Measurements from ENCODE around the gene LRRN4CL.
"Not testable (repeated sequence)": the region's sequence is repeated elsewhere in the genome, so short reads cannot be mapped to it uniquely, and the experiment has no call there.

Gene LRRN4CL

DNA sequence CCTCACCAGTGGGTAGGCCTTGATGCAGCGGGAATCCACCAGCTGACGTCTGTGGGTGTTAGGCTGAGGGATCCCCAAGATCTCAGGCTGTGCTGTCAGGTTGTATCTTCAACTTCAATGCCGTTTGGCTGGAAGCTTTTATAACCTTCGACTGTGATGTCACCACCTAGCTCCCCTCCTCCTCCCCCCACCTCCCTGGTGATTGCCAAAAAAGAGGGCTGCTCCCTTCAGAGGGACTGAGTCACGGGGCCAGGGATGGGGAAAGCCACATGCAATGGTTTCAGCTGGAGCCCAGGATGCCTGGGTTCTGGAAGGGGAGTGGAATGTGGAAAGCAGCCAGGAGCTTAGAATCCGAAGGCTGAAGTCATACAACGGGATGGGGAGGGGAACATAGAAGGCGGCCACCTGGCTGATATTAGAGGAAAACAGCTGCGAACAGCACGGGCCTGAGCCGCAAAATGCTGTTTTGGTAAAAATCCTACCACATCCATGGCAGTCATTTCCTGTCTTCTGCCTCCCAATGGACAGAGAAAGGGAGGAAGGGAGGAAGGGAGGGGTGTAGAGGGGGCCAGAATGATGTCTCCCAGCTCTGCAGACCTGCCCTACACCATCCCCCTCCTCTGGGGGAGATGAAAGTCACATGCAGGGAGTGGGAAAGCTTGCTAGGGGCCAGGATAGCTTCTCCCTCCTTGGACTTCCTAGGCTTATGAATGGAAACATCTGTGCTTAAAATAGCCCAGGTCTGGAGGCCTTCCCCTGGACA, at the start of gene LRRN4CL:
TSS of gene LRRN4CL (minus strand) at position 110 of the 763 bp plus-strand sequence. CDS start 1,022 bp downstream, outside the sequence.
- no peak for DNase-seq (ENCODE audit: low read depth)

- no peak for DNase-seq (ENCODE audit: low read depth)
Measured at GRCh38 chr11:62737196-62737595, 47.9 kb upstream of the LRRN4CL start.

DNA sequence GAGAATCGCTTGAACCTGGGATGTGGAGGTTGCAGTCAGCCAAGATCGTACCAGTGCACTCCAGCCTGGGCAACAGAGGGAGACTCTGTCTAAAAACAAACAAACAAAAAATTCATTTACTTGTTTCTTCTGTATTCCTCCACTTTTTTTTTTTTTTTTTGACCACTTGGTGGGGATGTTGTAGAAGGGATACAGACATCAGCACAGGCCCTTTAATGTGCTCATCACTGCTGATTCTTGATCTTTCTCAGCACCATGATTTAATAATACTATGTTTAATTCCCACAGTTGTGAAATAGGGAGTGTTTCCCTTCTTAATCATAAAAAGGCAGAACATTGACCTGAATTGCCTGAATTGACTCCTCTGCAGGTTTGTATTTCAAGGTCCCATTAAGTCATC, 43.5 kb upstream of the LRRN4CL start:
- no peak for DNase-seq (ENCODE audit: low read depth)

DNA sequence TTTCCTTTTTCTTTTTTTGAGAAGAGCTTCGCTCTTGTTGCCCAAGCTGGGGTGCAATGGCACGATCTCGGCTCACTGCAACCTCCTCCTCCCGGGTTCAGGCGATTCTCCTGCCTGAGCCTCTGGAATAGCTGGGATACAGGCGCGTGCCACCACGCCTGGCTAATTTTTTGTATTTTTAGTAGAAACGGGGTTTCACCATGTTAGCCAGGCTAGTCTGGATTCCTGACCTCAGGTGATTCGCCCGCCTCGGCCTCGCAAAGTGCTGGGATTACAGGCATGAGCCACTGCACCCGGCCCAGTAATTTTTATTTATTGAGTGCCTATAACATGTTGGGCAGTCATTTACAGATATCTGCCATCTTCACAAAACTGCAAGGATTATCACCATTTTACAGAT, 40.7 kb upstream of the LRRN4CL start:
- not testable (repeated sequence) for DNase-seq (ENCODE audit: low read depth)

GRCh38 chr11:62728171-62728988, 39.0 kb upstream of the LRRN4CL start, which contains the start of gene TTC9C:
Gene TTC9C (plus strand): TSS chr11:62728486. CDS start chr11:62728849, 363 bp downstream.
- DNase-seq (ENCODE audit: low read depth): peak; percentile 77

GRCh38 chr11:62727872-62728170, 38.5 kb upstream of the LRRN4CL start:
- peak; percentile 63 for DNase-seq (ENCODE audit: low read depth)

- peak; percentile 96 for DNase-seq (ENCODE audit: low read depth)
Measured at GRCh38 chr11:62727165-62727871, 38.0 kb upstream of the LRRN4CL start, which contains the start of gene HNRNPUL2. Gene HNRNPUL2 (minus strand): TSS chr11:62727457. CDS start chr11:62727156, 301 bp downstream.

DNA sequence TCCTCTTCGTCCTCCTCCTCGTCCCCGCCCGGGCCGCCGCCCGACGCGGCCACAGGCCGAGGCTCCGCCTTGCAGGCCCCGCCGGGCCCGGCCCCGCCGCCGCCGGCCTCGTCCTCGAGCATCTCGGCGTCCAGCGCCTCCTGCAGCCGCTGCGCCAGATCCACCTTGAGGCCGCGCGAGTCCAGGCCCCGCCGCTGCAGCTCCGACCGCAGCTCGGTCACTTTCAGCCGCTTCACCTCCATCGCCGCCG, 37.5 kb upstream of the LRRN4CL start:
- no peak for DNase-seq (ENCODE audit: low read depth)

GRCh38 chr11:62726156-62726914, 37.0 kb upstream of the LRRN4CL start:
- no peak for DNase-seq (ENCODE audit: low read depth)

DNA sequence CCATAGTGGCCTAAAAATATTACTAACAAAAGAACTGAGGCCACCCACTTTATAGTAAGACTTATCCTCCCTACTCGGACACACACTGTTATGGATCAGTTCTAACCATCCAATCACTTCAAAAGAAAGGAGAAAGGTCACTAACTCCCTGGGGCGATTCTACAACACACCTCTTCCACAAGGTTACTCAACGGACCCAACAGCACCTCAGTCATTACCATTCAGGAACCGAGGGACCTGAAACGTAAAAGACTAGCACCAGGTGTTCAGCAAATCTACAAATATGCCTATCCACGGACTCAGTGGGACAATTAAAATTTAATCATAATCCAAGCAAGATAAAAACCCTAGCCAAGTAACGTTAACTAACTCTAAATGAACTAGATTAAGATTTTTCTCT, 36.3 kb upstream of the LRRN4CL start:
- DNase-seq (ENCODE audit: low read depth): no peak

DNA sequence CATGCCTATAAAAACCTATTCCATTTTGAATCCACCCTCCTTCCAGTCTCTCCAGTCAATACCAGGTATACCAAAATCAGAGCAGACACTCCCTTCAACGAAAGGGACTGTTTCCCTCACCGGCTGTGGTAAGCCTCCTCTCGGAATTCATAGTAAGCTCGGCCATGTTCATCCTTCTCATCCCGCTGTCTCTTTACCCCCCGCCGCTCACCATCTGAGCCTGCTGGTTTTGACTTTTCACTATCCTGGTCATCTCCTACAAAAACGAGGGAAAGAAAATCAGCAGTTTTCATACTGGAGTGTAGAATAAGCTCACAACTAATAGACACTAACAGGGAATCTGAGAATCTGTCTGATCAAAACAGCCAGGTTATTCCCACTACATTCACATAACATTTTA, 34.8 kb upstream of the LRRN4CL start:
- DNase-seq (ENCODE audit: low read depth): no peak

DNA sequence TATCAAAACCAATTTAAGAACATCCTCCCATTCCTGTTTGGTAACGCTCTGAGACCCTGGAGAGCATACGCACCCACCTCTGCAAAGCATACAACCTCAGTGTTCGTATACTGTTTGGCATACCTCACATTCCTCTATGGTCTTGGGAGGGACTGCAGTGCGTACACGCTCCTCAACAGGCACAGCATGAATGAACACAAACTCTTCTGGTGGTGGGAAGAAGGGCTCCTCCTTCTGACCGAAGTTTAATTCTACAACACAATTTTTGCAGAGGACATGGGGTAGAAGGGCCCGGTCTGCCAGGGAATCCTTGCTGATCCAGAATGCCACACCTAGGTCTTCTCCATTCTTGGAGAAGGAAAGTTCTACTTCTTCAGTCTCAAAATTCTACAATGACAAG, 32.7 kb upstream of the LRRN4CL start:
- DNase-seq (ENCODE audit: low read depth): no peak

GRCh38 chr11:62719302-62719978, 30.1 kb upstream of the LRRN4CL start:
- no peak for DNase-seq (ENCODE audit: low read depth)

- no peak for DNase-seq (ENCODE audit: low read depth)
Measured at GRCh38 chr11:62716816-62717215, 27.5 kb upstream of the LRRN4CL start.

- DNase-seq (ENCODE audit: low read depth): no peak
Measured at GRCh38 chr11:62716206-62716605, 26.9 kb upstream of the LRRN4CL start.

DNA sequence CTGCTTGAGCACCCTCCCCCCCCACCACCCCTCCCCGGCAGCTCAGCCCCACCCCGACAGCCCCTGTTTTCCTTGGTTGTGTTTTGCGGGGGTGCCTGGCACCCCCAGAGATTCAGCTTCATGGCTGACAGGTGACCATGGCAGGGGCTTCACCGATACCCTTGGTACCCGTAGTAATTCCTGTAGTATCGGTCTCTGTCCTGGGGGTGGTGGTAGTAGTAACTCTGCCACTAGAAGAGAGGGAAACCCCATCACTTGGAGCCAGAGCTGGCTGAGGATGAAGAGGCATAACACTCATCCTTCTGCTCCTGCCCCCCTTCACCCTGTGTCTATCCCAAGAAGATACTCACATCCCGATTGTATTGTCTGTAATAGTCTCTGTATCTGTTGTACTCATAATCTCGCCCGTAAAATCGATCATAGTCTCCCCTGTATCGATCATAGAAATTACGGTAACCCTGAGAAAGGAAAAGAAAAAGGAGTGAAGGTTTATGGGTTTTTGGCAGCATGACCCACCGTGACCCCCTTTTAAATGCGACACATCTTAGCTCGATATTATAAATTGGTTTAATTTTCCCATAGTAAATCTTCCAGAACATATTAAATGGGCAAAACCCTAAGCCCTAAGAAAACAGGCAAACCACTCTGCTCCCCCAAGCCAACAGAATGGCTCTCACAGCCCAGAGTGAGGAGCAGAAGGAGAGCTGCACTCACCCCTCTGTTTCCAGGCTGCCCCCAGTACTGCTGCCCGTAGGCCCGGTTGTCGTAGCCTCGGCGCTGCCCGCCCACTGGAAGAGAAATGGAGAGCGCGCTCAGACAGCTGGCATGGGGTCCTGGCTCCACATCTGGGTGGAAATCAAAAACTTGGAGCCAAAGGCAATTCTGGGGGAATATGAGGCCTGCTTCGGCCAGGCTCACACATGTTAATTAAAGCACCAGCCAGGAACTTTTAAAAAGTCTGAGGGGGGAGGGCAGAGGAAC, 26.1 kb upstream of the LRRN4CL start:
- DNase-seq (ENCODE audit: low read depth): no peak

DNA sequence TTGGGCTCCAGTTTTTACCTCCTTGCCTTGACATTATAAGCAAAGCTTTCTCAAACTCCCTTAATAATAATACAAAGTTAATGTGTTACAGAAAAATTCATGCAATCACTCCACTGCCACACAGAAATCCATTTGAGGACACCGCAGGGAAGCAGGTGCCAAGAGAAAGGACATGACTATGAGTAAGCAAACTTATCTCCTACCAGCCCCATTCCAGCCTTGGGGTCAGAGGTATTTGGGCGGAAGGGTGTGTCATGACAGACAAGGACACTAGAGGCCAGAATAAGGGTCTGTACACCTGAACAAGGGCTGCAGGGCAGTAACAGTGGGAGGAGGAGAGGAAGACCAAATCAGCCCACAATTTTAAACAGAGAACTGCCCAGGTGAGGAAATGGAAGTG, 24.0 kb upstream of the LRRN4CL start:
- DNase-seq (ENCODE audit: low read depth): no peak

DNA sequence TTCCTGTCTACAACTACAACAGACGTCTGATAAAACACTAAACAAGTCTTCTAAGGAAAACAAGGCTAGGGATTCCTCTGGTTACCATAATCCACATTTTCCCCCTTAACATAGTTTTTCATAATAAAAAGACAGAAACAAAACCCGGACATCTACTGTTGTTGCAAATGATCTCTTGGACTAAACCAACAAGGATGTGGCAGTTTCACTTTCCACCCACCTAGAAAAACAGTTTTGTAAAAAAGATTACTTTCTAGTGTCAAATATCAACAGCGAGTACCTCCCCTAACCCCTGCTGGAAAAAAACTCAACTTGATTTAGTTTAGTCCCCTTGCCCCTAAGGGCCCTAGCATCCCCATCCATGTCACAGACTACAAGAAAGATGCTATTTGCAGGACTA, 23.5 kb upstream of the LRRN4CL start:
- DNase-seq (ENCODE audit: low read depth): no peak

DNA sequence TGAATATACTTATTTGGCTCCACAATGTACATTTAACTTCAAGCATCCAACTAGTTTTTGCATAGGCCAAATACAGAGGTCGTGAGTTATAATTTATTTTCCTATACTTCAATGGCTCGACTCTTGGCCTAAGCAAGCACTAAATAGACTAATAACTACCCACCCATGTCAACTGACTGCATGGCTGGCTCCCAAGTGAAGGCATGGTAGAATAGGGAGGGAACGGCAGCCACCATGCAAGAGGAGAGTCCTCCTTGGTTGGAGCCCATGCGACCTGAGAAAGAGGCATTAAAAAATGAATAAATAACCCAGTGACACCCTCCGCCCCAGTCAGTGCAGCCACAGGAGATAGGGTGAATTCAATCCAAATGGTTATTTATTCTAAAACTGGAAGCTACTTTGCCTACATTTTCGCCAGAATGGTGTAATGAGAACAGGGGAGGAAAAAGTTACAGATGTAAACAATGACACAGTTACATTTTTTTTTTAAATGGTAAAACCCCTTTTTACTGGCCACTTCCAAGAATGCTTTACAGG, 23.0 kb upstream of the LRRN4CL start:
- no peak for DNase-seq (ENCODE audit: low read depth)

- DNase-seq (ENCODE audit: low read depth): no peak
Measured at GRCh38 chr11:62710001-62710345, 20.6 kb upstream of the LRRN4CL start.
